Left renal pelvis (tissue), 4 donors: ENCODE results near the gene PSD. TPM values are rescaled to one million over a fixed set of nuclear protein-coding genes. Genes with fewer than 3 reads are reported as not detected.
A peak's percentile ranks its signal among the peaks of the same experiment; 100 is the strongest.

Experiments used
- DNase-seq, 4 donors: peaks; one replicate each; pipeline ENCODE4 v3.0.0-alpha.2; 2013; ENCODE audit warnings: low read depth in 4 of 4, low spot score in 3 of 4
- polyA plus RNA-seq, 4 donors: library from polyadenylated mRNA; unstranded; fragments of 120-200 nt; gene quantifications; one replicate each; pipeline ENCODE4 v1.2.1, GENCODE V29; 2013; ENCODE audit not compliant: insufficient read length in 4 of 4

PSD gene
- polyA plus RNA-seq, 4 donors, result 7.0 to 16.4 (median 11.0) TPM

DNA sequence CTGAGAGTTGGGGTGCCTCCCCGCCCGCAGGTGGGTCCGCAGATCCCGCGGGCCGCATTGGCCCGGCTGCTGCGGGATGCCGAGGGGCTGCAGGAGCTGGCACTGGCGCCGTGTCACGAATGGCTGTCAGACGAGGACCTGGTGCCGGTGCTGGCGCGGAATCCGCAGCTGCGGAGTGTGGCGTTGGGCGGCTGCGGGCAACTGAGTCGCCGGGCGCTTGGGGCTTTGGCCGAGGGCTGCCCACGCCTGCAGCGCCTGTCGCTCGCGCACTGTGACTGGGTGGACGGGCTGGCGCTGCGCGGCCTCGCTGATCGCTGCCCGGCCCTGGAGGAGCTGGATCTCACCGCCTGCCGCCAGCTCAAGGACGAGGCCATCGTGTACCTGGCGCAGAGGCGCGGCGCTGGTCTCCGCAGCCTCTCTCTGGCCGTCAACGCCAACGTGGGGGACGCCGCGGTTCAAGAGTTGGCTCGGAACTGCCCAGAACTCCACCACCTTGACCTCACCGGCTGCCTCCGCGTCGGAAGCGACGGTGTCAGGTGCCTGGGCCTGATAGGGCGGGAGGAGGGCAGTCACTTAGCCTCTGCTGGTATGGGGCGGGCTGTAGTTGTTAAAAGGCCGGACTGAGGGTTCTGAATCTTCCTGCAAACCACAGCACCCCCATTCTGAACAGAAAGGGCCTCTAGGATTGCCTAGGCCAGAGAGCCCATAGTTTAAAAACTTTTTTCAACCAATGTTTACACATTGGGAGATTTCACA, 3.4 kb upstream of the PSD start:
- DNase-seq, result no peak

DNA sequence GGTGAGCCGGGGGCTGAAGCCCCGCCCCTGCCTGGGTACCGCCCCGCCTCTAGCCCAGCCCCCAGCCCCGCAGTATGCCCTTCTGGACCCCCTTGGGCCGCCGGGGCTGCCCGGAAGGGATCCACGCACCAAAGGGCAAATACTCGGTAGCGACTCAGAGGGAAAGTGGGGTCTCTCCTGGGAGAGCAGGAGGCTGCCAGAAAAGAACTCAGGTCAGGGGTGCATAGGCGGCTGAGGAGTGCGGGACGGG, 2.8 kb upstream of the PSD start:
- no peak for DNase-seq

- DNase-seq, result peak; percentile 95 to 97 (median 96)
These were observed 2.3 kb upstream of the PSD start, which contains the start of gene FBXL15 for GRCh38 chr10:102420714-102421506. TSS of gene FBXL15 (plus strand) at chr10:102420836. CDS start at chr10:102421130, 294 bp downstream.

- DNase-seq, result no peak
These were observed 1.7 kb upstream of the PSD start for GRCh38 chr10:102420181-102420713.

- DNase-seq, result no peak
These were observed 940 bp upstream of the PSD start for GRCh38 chr10:102419269-102420180.

DNA sequence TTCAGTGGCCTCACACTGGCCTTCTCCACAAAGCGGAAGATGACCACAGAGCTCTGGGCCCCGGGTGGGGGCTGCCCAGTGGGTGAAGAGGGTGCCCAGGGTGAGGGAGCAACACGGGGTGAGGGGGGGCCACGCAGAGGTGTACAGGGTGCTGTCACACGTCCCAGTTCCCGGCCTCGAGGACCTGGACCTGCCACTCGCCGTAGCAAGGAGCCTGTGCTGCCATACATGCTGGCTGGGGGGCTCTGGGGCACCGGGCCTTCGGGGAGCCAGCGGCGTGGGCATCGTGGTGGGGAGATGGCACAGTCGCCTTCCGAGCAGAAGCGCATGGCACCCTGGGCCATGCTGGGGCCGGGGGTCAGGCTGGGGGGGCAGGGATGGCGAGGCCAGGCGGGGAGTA, 1.9 kb downstream of the PSD start:
- no peak for DNase-seq

GRCh38 chr10:102416283-102416682, 2.3 kb downstream of the PSD start:
- DNase-seq, result no peak

- no peak for DNase-seq
These were observed 3.8 kb downstream of the PSD start for GRCh38 chr10:102414749-102415148.

- no peak for DNase-seq
These were observed 4.6 kb downstream of the PSD start for GRCh38 chr10:102413806-102414561.

GRCh38 chr10:102413053-102413705, 5.4 kb downstream of the PSD start:
- DNase-seq, result no peak

GRCh38 chr10:102412293-102412692, 6.3 kb downstream of the PSD start:
- no peak for DNase-seq

DNA sequence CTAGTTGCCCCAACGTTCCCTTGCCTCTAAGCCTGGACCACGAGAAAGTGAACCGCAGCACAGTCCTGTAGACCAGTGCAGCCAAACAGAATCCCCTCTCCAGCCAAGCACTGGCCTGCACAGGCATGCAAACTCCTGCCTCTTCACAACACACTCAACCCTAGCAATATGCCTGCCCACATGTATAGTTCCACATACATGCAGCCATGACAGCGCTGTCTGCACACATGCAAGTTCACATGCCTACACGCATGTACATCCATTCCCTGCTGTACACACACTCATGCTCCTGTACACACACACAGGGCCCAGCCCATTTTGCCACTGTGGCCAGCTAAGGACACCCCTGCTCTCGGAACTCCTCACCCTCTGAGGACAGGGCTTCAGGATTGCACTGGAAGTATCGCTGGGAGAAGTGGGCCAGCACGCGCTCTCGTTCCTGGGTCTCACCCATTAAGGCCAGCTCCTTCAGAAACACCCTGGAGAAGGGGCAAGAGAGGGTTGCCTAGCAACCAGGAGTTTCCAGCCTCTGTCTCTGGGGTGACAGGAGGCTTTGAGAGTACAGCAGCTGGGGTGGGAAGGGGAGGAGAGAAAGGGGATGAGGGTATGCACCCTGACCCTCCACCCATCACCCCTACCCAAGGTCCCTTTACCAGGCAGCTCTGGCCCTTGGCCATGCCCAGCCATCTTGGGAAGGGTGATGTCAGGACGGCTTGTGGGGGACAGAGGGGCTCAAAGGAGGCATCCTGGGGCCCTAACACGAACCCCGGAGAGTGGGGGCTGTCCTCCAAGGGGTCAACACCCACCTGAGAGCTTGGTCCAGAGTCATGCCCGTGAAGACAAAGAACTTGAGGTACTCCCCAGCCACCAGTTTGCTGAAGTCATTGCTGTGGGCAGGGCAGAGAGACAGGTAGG, 7.0 kb downstream of the PSD start:
- no peak for DNase-seq

DNA sequence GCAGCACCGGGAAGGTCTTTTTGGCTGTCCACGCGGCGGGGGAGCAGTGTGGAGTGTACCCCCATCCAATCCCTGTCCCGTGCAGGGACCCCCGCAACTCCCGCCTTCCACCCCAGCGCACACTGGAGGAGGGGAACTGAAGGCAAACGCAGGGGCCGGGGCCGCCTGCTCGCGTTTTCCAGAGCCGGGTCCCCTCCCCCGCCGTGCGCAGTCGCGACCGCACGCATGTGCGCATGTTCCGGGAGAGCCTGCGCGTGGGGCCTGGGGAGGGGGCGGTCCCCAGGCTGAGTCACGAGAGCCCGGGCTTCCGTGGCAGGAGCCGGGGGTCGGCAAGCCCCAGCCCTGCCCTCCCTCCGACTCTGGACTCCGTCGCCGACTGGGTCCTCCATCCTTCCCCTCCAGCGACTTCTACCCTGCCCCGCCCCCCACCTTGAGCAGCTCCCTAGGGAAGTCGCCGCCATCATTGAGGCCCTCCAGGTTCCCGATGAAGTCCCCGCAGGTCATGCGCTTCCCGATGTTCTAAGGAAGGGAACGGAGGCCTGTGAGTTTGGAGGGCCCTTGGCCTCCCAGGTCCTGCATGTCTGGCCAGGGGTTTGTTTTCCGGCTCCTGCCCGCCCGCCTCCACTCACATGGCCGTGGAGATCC, 8.0 kb downstream of the PSD start:
- no peak for DNase-seq

- no peak for DNase-seq
These were observed 8.8 kb downstream of the PSD start for GRCh38 chr10:102409604-102410428.

DNA sequence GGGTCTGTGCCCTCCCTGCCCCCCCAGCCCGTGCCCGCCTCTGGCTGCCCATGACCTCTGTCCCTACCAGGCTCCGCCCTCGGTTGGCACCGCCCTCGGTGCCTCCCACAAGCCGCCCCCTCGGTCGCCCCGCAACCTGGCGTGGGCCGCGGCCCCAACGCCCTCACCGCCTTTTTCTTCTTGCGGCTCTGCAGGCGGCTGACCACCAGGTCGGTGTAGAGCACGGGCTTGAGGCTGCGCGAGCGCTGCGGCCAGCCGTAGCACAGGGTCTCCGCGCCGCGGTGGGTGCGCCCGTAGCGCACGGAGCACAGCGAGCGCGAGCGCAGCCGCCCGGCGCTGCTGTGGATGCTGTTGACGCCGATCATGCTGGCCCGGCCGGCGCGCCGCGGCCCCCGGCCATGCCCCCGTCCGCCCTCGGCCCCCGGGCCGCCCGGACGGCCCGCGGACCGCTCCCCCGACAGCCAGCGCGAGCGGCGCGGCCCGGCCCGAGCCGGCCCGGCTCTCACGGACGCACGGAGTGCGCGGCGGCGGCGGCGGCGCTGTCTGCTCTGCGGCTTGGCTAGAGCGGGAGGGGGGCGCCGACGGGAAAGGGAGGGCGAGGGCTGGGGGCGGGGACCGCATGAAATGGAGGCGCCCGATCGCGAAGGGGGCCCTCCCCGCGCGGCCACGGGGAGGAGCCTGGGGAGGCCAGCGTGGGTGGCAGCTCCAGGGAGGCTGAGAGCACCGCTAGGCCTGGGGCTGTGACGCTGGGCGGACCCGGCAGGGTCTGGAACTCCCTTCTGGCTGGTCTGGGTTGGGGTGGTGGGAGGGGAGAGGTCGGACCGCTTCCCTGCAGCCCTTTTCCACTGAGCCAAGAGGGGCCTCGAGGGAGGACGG, 9.6 kb downstream of the PSD start:
- DNase-seq, result no peak

GRCh38 chr10:102408131-102408727, 10.4 kb downstream of the PSD start:
- no peak for DNase-seq
